ENCODE results near the gene SLC35F2.
"Not testable (repeated sequence)": the region's sequence is repeated elsewhere in the genome, so short reads cannot be mapped to it uniquely, and the experiment has no call there.

Gene SLC35F2

DNA sequence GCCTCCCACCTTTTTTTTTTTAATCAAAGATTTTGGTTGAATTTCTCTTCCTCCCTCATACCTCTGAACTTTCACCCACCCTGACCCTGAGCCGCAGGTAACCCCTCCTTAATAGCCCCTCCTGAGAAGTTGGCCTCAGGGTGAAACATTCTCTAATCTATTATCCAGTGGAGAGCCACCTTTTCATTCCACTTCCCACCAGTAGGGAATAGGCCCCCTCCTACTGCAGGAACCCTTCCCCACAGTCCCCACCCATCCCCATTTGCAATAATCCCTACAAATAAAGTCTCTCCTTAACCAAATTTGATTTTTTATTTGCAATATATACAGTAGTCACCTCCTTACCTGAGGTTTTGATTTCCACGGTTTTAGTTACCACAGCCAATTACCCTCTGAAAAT is 2.1 kb upstream of the SLC35F2 start:
- Histone ChIP-seq H3K4me3 (ENCODE audit: insufficient read length, low read depth) (no peak overlapping the region), H3K27me3 (ENCODE audit: insufficient read depth, insufficient read length) (peaks cover 15% of the 10 kb centered on the region), H3K4me1 (ENCODE audit: insufficient read depth, insufficient read length) (no peaks in the 10 kb centered on the region), H3K36me3 (ENCODE audit: insufficient read depth, insufficient read length, low read length) (no peaks in the 10 kb centered on the region), H3K9me3 (ENCODE audit: insufficient read depth, low read length) (no peaks in the 10 kb centered on the region), H3K9ac (ENCODE audit: insufficient read length, low read depth) (no peak overlapping the region)
- TF ChIP-seq ZNF274 (IDR thresholded peaks at IDR 0.05; ENCODE audit: low read depth, low read length), result no peak
- no peak for TF ChIP-seq SUZ12 (IDR thresholded peaks at IDR 0.05; ENCODE audit: extremely low read depth, insufficient read depth, insufficient read length)
- TF ChIP-seq YY1 (IDR thresholded peaks at IDR 0.05; ENCODE audit: insufficient read depth, insufficient read length), result no peak
- DNase-seq (ENCODE audit: low read depth, low spot score), result no peak

DNA sequence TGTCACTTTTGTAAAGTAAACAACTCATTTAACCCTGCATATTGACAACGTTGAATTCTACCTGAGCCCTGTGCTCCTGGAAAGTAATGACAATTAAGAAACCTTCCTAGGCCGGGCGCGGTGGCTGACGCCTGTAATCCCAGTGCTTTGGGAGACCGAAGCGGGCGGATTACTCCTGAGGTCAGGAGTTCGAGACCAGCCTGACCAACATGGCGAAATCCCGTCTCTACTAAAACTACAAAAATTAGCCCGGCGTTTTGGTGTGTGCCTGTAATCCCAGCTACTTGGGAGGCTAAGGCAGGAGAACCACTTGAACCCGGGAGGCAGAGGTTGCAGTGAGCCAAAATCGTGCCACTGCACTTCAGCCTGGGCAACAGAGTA is 1.6 kb upstream of the SLC35F2 start:
- not testable (repeated sequence) for H3K9me3 ChIP-seq (ENCODE audit: insufficient read depth, low read length); H3K36me3 ChIP-seq (ENCODE audit: insufficient read depth, insufficient read length, low read length); H3K9ac ChIP-seq (ENCODE audit: insufficient read length, low read depth); DNase-seq (ENCODE audit: low read depth, low spot score); H3K4me1 ChIP-seq (ENCODE audit: insufficient read depth, insufficient read length)
- peaks cover 15% of the 10 kb centered on the region for H3K27me3 ChIP-seq (ENCODE audit: insufficient read depth, insufficient read length)
- H3K4me3 ChIP-seq (ENCODE audit: insufficient read length, low read depth), result peak overlapping the region; percentile 57

DNA sequence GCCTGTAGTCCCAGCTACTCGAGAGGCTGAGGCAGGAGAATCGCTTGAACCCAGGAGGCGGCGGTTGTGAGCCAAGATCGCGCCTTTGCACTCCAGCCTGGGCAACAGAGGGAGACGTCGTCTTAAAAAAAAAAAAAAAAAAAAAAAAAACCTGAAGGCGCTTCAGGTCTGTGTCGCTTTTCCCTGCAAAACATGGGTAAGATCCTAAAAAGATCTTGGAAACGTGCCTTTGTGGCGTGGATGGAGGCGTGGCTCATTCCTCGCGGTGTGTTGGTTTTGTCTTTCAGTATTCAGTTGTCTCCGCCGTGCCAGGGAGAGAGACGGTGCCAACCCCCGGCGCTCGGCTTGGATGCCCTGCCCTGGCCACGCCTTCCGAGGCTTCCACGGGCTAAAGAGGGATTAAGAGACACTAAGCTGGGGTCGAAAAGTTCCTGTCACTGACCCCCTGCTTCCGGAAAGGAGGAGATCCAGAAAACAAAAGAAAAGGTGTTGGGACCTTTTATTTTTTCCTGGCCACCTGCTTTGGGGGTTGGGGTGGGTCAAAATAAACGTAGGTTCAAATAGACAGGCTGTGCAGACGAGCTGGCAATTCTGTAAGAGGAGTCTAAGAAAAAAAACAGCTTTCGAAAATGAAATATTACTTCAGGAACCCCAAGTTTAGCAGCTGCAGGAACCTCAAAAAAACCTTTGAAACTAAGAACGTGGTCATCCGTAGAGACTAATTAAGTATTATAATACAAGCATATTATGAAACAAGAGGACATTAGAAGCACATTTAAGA is 1.1 kb upstream of the SLC35F2 start:
- H3K9ac ChIP-seq (ENCODE audit: insufficient read length, low read depth), result peak overlapping the region; percentile 51
- no peaks in the 10 kb centered on the region for H3K4me1 ChIP-seq (ENCODE audit: insufficient read depth, insufficient read length)
- no peak for DNase-seq (ENCODE audit: low read depth, low spot score)
- peaks cover 15% of the 10 kb centered on the region for H3K27me3 ChIP-seq (ENCODE audit: insufficient read depth, insufficient read length)
- peak overlapping the region; percentile 57 for H3K4me3 ChIP-seq (ENCODE audit: insufficient read length, low read depth)
- no peaks in the 10 kb centered on the region for H3K36me3 ChIP-seq (ENCODE audit: insufficient read depth, insufficient read length, low read length)
- TF ChIP-seq YY1 (IDR thresholded peaks at IDR 0.05; ENCODE audit: insufficient read depth, insufficient read length), result no peak
- no peak for TF ChIP-seq SUZ12 (IDR thresholded peaks at IDR 0.05; ENCODE audit: extremely low read depth, insufficient read depth, insufficient read length)
- TF ChIP-seq ZNF274 (IDR thresholded peaks at IDR 0.05; ENCODE audit: low read depth, low read length), result no peak
- H3K9me3 ChIP-seq (ENCODE audit: insufficient read depth, low read length), result no peaks in the 10 kb centered on the region

DNA sequence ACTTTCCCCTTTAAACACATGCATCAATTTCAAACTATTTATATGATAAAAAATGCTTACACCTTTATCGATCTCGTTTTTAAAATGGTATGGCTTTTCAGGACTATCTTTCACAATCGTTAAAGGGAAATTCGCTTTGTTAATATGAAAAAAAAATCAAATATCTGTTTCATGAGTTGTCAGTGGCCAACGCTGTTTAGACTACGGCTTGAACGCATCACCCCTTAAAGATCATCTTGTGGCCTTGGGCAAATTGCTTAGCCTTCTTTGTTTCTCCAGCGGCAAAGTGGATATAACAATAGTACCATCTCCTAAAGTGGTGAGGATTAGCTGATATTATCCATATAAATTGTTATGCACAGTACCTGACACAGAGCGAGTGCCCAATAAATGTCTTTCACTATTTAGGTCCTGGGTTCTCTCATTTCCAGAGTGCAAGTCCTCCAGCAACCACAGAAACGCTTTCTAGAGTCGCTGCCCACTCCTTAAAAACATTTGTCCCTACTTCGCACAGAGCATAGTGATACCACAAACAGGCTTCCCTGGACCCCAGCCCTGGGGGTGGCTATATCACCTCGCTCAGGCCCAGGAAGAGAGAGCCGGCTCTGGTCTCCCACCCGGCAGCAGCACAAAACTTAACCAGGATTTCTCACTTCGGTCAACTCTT is 904 bp downstream of the SLC35F2 start:
- H3K36me3 ChIP-seq (ENCODE audit: insufficient read depth, insufficient read length, low read length), result no peaks in the 10 kb centered on the region
- peak overlapping the region; percentile 78 for H3K4me3 ChIP-seq (ENCODE audit: insufficient read length, low read depth)
- no peaks in the 10 kb centered on the region for H3K9me3 ChIP-seq (ENCODE audit: insufficient read depth, low read length)
- peaks cover 15% of the 10 kb centered on the region for H3K27me3 ChIP-seq (ENCODE audit: insufficient read depth, insufficient read length)
- no peak for DNase-seq (ENCODE audit: low read depth, low spot score)
- TF ChIP-seq SUZ12 (IDR thresholded peaks at IDR 0.05; ENCODE audit: extremely low read depth, insufficient read depth, insufficient read length), result no peak
- no peak for TF ChIP-seq YY1 (IDR thresholded peaks at IDR 0.05; ENCODE audit: insufficient read depth, insufficient read length)
- TF ChIP-seq ZNF274 (IDR thresholded peaks at IDR 0.05; ENCODE audit: low read depth, low read length), result no peak
- no peaks in the 10 kb centered on the region for H3K4me1 ChIP-seq (ENCODE audit: insufficient read depth, insufficient read length)
- peak overlapping the region; percentile 88 for H3K9ac ChIP-seq (ENCODE audit: insufficient read length, low read depth)

DNA sequence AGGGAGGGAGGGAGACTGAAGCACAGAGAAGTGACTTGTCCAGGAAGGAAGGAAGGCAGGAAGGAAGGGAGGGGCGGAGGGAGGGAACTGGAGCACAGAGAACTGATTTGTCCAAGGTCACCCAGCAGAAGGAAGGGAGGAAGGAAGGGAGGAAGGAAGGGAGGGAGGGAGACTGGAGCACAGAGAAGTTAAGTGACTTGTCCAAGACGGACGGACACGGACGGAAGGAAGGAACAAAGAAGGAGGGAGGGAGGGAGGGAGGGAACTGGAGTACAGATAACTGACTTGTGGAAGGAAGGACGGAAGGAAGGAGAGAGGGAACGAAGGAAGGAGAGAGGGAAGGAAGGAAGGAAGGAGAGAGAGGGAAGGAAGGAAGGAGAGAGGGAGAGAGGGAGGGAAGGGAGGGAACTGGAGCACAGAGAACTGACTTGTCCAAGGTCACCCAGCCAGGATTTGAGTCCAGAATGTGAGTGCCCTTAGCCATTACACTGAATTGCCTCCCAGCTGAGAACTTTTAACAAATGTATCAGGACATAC is 1.5 kb downstream of the SLC35F2 start:
- no peak for DNase-seq (ENCODE audit: low read depth, low spot score)
- TF ChIP-seq YY1 (IDR thresholded peaks at IDR 0.05; ENCODE audit: insufficient read depth, insufficient read length), result no peak
- no peak for TF ChIP-seq ZNF274 (IDR thresholded peaks at IDR 0.05; ENCODE audit: low read depth, low read length)
- TF ChIP-seq SUZ12 (IDR thresholded peaks at IDR 0.05; ENCODE audit: extremely low read depth, insufficient read depth, insufficient read length), result no peak
- Histone ChIP-seq H3K4me1 (ENCODE audit: insufficient read depth, insufficient read length) (no peaks in the 10 kb centered on the region), H3K27me3 (ENCODE audit: insufficient read depth, insufficient read length) (peaks cover 15% of the 10 kb centered on the region), H3K36me3 (ENCODE audit: insufficient read depth, insufficient read length, low read length) (no peaks in the 10 kb centered on the region), H3K9me3 (ENCODE audit: insufficient read depth, low read length) (no peaks in the 10 kb centered on the region), H3K9ac (ENCODE audit: insufficient read length, low read depth) (no peak overlapping the region), H3K4me3 (ENCODE audit: insufficient read length, low read depth) (no peak overlapping the region)

DNA sequence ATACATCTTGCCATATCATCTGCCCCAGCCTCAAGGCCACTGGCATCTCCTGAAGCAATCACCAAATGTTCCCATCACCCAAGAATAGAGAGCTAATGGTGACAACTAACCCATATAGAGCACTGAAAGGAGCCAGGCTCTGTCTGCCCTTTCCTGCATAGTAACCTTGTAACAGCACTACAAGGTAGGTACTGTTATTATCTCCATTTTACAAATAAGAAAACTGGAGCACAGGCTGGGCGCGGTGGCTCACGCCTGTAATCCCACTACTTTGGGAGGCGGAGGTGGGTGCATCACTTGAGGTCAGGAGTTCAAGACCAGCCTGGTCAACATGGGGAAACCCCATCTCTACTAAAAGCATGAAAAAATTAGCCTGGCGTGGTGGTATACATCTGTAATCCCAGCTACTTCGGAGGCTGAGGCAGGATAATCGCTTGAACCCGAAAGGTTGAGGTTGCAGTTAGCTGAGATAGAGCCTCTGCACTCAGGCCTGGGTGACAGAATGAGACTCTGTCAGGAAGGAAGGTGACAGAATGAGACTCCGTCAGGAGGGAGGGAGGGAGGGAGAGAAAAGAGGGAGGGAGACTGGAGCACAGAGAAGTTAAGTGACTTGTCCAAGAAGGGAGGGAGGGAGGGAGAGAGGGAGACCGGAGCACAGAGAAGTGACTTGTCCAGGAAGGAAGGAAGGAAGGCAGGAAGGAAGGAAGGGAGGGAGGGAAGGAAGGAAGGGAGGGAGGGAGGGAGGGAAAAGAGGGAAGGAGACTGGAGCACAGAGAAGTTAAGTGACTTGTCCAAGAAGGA is 2.2 kb downstream of the SLC35F2 start:
- Histone ChIP-seq H3K4me1 (ENCODE audit: insufficient read depth, insufficient read length) (no peaks in the 10 kb centered on the region), H3K4me3 (ENCODE audit: insufficient read length, low read depth) (no peak overlapping the region), H3K36me3 (ENCODE audit: insufficient read depth, insufficient read length, low read length) (no peaks in the 10 kb centered on the region), H3K9ac (ENCODE audit: insufficient read length, low read depth) (no peak overlapping the region), H3K27me3 (ENCODE audit: insufficient read depth, insufficient read length) (peaks cover 15% of the 10 kb centered on the region), H3K9me3 (ENCODE audit: insufficient read depth, low read length) (no peaks in the 10 kb centered on the region)
- no peak for DNase-seq (ENCODE audit: low read depth, low spot score)
- TF ChIP-seq ZNF274 (IDR thresholded peaks at IDR 0.05; ENCODE audit: low read depth, low read length) (no peak), YY1 (IDR thresholded peaks at IDR 0.05; ENCODE audit: insufficient read depth, insufficient read length) (no peak), SUZ12 (IDR thresholded peaks at IDR 0.05; ENCODE audit: extremely low read depth, insufficient read depth, insufficient read length) (no peak)

DNA sequence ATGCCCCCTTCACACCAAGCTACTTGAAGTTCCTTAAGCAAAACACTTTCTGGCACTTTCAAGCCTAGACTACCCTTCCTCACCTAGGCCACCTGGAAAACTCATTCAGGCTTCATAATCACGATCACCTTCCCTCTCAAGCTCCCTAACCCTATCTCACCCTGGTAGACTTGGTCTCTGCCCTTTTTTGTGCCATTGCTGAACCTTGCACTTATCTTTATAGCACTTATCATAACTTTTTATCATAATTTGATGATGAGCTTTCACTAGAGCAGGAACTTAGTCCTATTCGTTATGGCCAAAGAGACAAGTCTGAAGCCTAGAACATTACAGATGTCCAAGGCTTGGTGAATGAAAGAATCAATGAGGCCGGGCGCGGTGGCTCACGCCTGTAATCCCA is 5.5 kb downstream of the SLC35F2 start:
- Histone ChIP-seq H3K27me3 (ENCODE audit: insufficient read depth, insufficient read length) (peaks cover 10% of the 10 kb centered on the region), H3K36me3 (ENCODE audit: insufficient read depth, insufficient read length, low read length) (no peaks in the 10 kb centered on the region), H3K9me3 (ENCODE audit: insufficient read depth, low read length) (no peaks in the 10 kb centered on the region), H3K9ac (ENCODE audit: insufficient read length, low read depth) (no peak overlapping the region), H3K4me1 (ENCODE audit: insufficient read depth, insufficient read length) (no peaks in the 10 kb centered on the region), H3K4me3 (ENCODE audit: insufficient read length, low read depth) (no peak overlapping the region)
- DNase-seq (ENCODE audit: low read depth, low spot score), result no peak
- no peak for TF ChIP-seq ZNF274 (IDR thresholded peaks at IDR 0.05; ENCODE audit: low read depth, low read length)
- no peak for TF ChIP-seq SUZ12 (IDR thresholded peaks at IDR 0.05; ENCODE audit: extremely low read depth, insufficient read depth, insufficient read length)
- no peak for TF ChIP-seq YY1 (IDR thresholded peaks at IDR 0.05; ENCODE audit: insufficient read depth, insufficient read length)

Data from NT2/D1 (cell line).